ENCODE data around the gene MYO10. TPM values are rescaled to one million over a fixed set of nuclear protein-coding genes. Genes with fewer than 3 reads are reported as not detected.

MYO10 gene
- total and polyA plus RNA-seq, 2 of the 8 experiments (the other 6 are each of a cell fraction or from before 2014, with no cell fraction given) = 21.5 to 107 TPM

- Histone ChIP-seq H2BK5ac (ENCODE audit: low read depth, low read length) (no peak overlapping the region), H4K91ac (replicated peaks; ENCODE audit: insufficient read length, low read length) (no peak overlapping the region), H2BK15ac (ENCODE audit: low read length) (no peak overlapping the region), H2AK5ac (ENCODE audit: low read depth, low read length) (no peak overlapping the region), H2BK20ac (ENCODE audit: low read length) (no peak overlapping the region), H3K9me3 (ENCODE audit: insufficient read depth in 2 of 2, low read depth in 1 of 2, low read length in 1 of 2) (peaks cover 0 to 7% of the 10 kb centered on the region in 2 experiments; a peak in 1 of 4 replicates), H2BK12ac (ENCODE audit: low read depth, low read length) (no peak overlapping the region), H3K23ac (ENCODE audit: insufficient read length) (no peak overlapping the region), H3K27ac (ENCODE audit: low read depth, low read length) (no peak overlapping the region), H3K27me3 (replicated peaks in 1 of 4; ENCODE audit: control insufficient read depth in 3 of 4, extremely low read depth in 1 of 4, insufficient read depth in 3 of 4, low read length in 3 of 4) (peaks cover 0 to 2% (median 0%) of the 10 kb centered on the region in 4 experiments; a peak in 1 of 7 replicates), H2AFZ (ENCODE audit: low read length) (0 out of 2 replicates have a peak overlapping the region, but pooled peaks have one; percentile 34), H4K5ac (ENCODE audit: insufficient read length, low read depth, low read length) (no peak overlapping the region), H3K23me2 (ENCODE audit: low read depth, low read length) (no peaks in the 10 kb centered on the region), H3K79me1 (ENCODE audit: low read depth, low read length) (no peaks in the 10 kb centered on the region), H2BK120ac (replicated peaks; ENCODE audit: low read depth, low read length) (no peak overlapping the region), H4K8ac (ENCODE audit: extremely low read depth, insufficient read depth, low read length) (no peak overlapping the region), H3K4me1 (replicated peaks in 1 of 4; ENCODE audit: control insufficient read depth in 3 of 4, insufficient read depth in 4 of 4, low read length in 3 of 4) (no peaks in the 10 kb centered on the region), H3K4ac (replicated peaks; ENCODE audit: insufficient read length, low read depth, low read length) (no peak overlapping the region), H3K14ac (ENCODE audit: insufficient read length) (no peak overlapping the region), H3K4me3 (ENCODE audit: extremely low read depth in 1 of 4, insufficient read depth in 2 of 4, low read depth in 3 of 4, low read length in 4 of 4) (no peak overlapping the region), H3K79me2 (ENCODE audit: control insufficient read depth in 1 of 2, insufficient read depth in 2 of 2, low read length in 2 of 2) (no peaks in the 10 kb centered on the region), H4K20me1 (replicated peaks in 1 of 2; ENCODE audit: control insufficient read depth in 1 of 2, insufficient read depth in 2 of 2, low read length in 2 of 2) (no peaks in the 10 kb centered on the region), H3K18ac (ENCODE audit: extremely low read depth, low read length) (no peak overlapping the region), H3K9ac (replicated peaks in 1 of 4; ENCODE audit: extremely low read depth in 1 of 4, low read depth in 3 of 4, low read length in 3 of 4) (no peak overlapping the region), H3K56ac (replicated peaks; ENCODE audit: insufficient read length, low read depth, low read length) (no peak overlapping the region), H3K36me3 (ENCODE audit: control insufficient read depth in 2 of 4, insufficient read depth in 4 of 4, low read length in 3 of 4) (no peaks in the 10 kb centered on the region), H3K4me2 (ENCODE audit: insufficient read depth in 1 of 2, low read depth in 2 of 2, low read length in 2 of 2) (no peak overlapping the region)
- ChIA-PET POLR2A (ENCODE audit: partially characterized antibody) (no interaction called here), CTCF (ENCODE audit: partially characterized antibody) (interaction anchor here (0.7 to 2.0 kb wide), 4 partner anchors 8 to 259 kb away, joined by 3 to 6 read pairs (median 4); no protein-coding TSS in a partner anchor)
- no peak for DNase-seq (ENCODE audit: low read depth in 1 of 2, low spot score in 2 of 2)
- WGBS, 2 experiments (ENCODE audit: extremely low coverage in 1 of 2, insufficient coverage in 1 of 2, insufficient read length in 1 of 2, insufficient replicate concordance in 2 of 2, low coverage in 1 of 2, low lambda C conversion rate in 2 of 2, missing lambda C conversion rate in 1 of 2) = 91% methylated on average over 14 of the region's 15 CpGs; no CpG with 5 or more reads in 1 of the 2 experiments
- TF ChIP-seq TEAD4 (IDR thresholded peaks at IDR 0.05; ENCODE audit: low read depth, low read length) (no peak), ASH2L (IDR thresholded peaks at IDR 0.05; ENCODE audit: low read length) (no peak), CTBP2 (IDR thresholded peaks at IDR 0.05; ENCODE audit: borderline replicate concordance, insufficient read depth, insufficient read length, low read length) (no peak), SIX5 (IDR thresholded peaks at IDR 0.05; ENCODE audit: low read depth, low read length) (no peak), CREB1 (IDR thresholded peaks at IDR 0.05) (no peak)
- TF ChIP-seq, protein P1, sequence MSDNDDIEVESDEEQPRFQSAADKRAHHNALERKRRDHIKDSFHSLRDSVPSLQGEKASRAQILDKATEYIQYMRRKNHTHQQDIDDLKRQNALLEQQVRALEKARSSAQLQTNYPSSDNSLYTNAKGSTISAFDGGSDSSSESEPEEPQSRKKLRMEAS (IDR thresholded peaks at IDR 0.05) = no peak
- FAIRE-seq = no peak
Observed at GRCh38 chr5:16943846-16944678, 8.0 kb upstream of the MYO10 start.
